ENCODE results near the gene SLC39A3.

Gene SLC39A3

DNA sequence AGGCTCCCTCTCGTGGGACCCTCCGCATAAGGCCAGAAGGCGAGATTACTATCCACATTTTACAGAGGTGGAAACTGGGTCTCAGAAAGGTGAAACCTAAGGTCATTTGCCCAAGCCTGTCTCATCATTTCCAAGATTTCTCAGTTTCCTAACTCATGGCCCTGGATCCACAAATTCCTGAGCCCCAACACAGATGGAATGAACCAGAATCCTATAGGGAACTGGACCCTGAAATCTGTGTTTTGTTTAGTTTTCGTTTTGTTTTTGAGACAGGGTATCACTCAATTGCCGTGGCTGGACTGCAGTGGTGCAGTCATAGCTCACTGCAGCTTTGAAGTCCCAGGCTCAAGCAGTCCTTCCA lies 36.8 kb downstream of the SLC39A3 start:
- DNase-seq (ENCODE audit: low read depth), result no peak

DNA sequence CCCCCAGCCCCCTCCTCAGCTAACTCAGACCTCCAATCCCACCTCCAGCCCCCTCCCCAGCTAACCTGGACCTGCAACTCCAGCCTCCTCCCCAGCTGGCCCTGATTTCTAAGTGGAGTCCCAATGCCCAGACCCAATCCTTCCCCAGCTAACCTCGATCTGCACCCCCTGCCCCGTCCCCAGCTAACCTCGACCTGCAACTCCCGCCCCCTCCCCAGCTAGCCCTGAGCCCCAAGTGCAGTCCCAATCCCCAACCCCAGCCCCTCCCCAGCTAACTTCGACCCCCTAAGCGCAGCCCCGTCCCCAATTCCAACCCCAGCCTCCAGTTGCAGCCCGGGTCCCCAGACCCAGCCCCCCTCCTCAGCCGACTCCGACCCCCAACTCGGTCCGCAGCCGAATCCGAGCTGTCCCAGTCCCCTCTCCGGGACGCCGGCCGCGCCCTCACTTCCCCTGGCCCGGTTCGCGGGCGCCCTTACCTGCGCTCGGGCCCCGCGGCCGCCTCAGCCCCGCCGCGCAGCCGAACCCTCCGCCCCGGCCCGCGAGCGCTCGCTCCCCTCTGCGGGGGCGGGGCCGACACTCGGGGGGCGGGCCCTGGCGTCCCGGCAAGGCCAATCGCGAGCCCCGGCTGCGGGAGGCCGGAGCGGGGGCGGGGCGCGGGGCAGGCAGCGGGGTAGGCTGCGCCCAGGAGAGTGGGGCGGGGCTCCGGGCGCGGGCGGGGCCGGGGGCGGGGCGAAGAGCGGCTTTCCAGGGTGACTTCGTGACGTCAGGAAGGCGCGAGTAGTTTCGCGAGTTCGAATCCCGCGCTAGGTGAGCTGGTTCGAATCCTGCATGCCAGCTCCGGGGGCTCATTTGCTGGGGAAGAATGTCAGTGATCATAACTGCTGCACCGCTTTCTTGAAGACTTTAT lies 37.4 kb downstream of the SLC39A3 start, which contains the start of gene GNG7:
Gene GNG7, minus strand, starts transcription at position 525 of the 907 bp plus-strand sequence. CDS start 182,006 bp downstream, outside the sequence.
- DNase-seq (ENCODE audit: low read depth), result peak; percentile 94

DNA sequence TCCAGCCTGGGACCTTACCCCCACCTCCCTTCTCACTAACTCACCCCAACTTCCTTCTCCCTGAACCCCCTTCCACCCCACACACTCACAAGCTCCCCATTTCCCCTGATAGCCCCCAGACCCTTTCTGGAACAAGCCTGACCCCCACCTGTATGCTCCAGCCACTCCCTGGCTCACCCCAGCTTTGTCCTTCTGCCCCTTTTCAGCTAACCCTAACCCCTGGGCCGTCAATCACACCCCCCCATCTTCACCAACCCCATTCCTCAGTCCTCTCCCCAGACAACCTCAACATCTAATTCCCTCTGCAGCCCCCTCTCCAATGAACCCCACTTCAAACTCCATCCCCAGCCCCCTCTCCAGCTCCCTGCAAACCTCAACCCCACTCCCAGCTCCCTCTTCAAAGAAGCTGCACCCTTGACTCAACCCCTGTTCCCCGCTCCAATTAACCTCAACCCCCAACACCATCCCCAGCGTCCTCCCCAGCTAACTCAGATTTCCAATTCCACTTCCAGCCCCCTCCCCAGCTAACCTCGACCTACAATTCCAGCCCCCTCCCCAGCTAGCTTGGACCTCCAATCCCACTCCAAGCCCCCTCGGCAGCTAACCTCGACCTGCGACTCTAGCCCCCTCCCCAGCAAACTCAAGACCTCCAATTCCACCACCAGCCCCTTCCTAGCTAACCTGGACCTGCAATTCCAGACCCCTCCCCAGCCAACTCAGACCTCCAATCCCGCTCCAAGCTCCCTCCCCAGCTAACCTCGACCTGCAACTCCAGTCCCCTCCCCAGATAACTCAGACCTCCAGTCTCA lies 38.3 kb downstream of the SLC39A3 start:
- no peak for DNase-seq (ENCODE audit: low read depth)

DNA sequence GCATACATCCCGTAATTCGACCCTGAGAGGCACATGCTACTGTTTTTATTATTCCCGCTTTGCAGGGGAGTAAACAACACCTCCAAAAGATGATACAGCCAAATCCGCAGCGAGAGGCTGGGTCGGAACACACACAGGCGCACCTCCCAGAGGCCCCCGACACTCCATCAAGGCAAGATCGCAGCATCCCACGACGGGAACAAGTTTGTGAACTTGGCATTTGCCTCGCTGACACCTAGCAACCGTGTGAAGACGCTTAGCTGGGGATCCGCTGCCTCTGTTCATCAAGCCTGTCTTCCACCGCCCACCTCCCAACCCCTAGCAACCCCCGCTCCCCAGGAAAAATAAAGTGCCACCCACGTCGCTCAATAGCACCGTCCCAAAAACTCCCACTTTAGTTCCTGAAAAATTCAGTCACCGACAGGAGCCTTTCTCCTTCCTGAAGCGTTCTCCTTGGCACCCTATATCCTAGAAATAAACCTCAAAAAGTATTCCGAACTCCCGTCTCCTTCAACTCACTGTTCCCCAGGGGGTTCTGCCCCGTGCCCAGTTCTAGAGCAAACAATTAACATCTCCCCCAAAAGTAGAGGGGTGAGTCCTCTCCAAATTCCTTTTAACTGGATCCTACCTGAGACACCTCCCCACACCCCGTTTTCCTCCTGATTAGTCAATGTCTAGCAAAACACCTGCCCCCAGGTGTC lies 39.0 kb downstream of the SLC39A3 start:
- no peak for DNase-seq (ENCODE audit: low read depth)

DNA sequence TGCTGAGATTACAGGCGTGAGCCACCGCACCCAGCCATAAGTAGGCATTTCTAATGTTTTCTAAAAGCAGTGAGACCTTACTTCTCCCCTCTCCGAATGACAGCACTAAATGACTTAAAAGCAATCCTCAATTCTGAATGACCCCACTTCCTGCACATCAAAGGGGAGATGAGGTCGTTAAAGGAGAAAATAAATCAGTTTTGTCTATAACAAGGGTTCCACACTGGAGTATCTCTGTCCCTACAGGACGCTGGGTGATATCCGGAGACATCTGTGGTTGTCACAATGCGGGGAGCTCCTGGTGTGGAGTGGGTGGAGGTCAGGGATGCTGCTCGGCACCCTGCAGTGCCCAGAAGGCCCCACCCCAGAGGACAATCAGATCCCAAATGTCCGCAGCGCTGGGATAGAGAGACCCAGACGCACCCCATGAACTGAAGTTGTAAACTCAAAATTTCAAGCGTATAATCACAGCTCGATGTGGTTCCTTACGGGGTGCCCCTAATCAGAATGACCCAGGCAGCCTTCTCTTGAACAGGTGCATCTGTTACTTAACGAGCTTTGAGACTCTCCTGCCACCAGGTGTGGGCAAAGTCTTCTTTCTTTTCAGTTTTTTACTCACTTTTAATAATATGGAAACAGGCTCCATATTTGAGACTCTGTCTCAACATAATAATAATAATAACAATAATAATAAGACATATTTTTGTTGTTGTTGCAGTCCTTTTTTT lies 40.2 kb downstream of the SLC39A3 start:
- no peak for DNase-seq (ENCODE audit: low read depth)

DNA sequence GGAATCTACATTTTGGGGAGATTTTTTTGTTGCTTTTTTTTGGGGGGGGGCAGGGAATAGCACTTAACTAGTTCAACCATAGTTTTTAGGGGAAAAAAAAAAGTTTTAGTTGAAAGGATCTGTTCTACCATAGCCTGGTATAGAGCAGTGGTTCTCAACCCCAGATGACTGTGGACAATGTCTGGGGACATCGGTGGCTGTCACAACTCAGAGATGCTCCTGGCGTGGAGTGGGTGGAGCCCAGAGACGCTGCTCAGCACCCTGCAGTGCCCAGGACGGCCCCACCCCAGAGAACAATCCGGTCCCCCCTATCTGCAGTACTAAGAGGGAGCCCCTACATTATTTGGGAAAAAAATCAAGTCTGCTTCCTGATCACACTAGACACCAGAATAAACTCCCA lies 45.6 kb downstream of the SLC39A3 start:
- no peak for DNase-seq (ENCODE audit: low read depth)

DNA sequence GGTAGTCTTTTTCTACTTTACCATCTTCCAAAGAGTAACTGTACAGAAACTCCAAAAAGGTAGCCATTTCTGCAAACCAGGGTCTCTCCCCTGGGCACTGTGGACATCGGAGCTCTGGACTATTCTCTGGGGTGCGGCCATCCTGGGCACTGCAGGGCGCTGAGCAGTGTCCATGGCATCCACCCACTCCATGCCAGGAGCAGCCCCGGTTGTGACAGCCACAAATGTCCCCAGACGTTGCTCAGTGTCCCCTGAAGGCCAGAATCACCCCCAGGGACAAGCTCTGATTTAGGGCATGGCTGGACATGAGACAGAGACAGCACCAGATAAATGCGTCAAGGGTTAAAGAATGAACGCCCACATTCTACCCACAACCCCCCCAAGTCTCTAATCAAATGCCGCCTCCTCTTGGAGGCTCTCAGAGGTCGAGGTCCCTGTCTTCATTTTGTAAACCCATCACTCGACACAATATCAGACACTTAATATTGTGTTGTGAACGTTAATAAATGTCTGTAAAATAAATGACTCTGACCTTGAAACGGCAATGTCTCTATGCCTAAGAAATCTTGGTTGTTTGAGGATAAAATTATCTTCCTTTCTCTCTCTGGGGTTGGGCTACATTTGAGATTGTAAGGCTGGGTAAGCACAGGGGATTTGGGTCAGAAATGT lies 46.2 kb downstream of the SLC39A3 start:
- no peak for DNase-seq (ENCODE audit: low read depth)

DNA sequence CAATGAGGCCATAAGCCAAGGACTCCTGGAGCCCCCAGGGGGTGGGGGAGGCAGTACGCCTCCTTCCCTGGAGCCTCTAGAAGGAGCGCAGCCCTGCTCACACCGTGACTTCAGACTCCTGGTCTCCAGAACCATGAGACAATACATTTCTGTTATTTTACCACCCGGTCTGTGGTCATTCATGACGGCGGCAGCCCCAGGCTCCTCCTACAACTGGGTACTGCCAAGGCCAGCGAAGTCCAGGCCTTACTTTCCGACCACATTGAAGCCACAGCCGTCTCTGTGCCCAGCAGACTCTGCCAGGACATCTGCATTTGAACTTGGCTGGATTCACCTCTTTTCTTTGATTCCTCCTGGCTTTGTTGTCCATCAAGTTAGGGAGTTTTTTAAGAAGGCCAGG lies 47.9 kb downstream of the SLC39A3 start:
- no peak for DNase-seq (ENCODE audit: low read depth)

DNA sequence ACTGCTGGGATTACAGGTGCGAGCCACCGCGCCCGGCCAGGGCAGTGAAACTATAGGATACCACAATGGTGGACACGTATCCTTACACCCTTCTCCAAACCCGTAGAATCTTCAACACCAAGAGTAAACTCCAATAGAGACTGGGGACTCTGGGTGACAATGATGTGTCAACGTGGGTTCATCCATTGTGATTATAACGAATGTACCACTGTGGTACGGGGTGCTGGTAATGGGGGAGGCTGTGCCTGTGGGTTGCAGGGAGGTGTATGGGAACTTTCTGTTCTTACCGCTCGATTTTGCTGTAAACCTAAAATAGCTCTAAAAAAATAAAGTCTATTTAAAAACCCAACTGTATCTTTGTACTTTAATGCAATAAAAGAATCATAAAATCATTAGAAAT lies 49.0 kb downstream of the SLC39A3 start:
- DNase-seq (ENCODE audit: low read depth), result no peak

DNA sequence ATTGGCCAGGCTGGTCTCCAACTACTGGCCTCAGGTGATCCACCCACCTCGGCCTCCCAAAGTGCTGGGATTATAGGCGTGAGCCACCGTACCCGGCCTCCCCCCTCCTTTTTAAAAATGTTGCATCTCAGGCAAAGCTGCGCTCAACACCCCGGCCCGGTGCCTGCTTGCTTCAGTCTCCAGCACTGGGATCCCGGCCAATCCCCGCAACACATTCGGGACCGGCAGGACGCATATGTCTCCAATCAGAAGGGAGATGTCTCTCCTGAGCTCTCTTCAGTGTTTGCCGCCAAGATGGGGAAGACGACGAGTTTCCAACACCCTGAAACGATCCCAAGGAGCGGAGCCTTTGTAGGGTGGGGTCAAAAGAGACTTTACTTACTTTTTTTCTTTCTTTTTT lies 53.5 kb downstream of the SLC39A3 start:
- no peak for DNase-seq (ENCODE audit: low read depth)

DNA sequence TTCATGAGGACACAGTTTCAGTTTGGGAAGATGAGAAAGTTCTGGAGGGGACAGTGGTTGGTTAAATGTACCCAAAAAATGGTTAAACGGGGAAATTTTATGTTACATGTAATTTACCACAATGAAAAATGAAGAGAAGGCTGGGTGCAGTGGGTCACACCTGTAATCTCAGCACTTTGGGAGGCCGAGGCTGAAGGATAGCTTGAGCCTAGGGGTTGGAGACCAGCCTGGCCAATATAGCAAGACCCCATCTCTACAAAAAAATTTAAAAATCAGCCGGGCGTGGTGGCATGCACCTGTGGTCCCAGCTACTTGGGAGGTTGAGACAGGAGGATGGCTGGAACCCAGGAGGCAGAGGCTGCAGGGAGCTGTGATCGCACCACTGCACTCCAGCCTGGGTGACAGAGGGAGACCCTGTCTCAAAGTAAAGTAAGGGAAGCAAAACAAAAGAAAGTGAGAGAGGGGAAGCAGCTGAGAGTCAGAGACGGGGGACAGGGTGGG lies 54.6 kb downstream of the SLC39A3 start:
- DNase-seq (ENCODE audit: low read depth), result no peak

DNA sequence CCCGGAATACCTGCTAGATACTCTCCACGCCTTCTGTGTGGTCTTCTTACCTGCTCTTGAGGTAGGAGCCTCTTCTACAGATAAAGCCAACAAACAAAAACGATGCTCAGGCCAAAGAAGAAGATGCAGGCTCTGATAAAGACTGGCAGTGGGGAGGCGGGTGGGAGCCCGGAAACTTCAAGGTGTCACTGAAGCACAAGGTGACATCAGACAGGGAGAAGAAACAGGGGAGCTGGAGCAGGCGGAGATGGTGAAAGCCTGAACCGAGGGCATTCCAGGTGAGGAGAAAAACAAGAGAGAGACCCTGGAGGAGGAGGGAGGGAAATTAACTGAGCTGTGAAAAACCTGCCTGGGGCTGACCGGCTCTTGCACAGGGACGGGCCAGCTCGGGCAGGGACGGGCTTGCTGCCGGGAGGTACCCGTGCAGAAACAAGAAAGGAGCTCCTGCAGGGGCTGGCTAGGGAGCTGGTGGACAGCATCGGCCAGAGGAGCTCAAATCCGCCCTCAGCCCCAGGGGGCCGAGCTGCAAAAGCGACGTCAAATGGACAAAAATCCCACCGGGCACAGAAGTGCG lies 56.3 kb downstream of the SLC39A3 start:
- DNase-seq (ENCODE audit: low read depth), result no peak
